Smooth muscle cell (in vitro differentiated cells): ENCODE results near the gene BHLHA15. TPM values are rescaled to one million over a fixed set of nuclear protein-coding genes. Genes with fewer than 3 reads are reported as not detected.

Source experiments
- DNase-seq: peaks from one replicate; lab custom pipeline; 2025; ENCODE audit not compliant: unreplicated experiment; lab: John Stamatoyannopoulos, UW
- H2AFZ ChIP-seq: fragments of 200-600 bp; sonication (generic); 2 replicates; pipeline ENCODE4 v1.6.0; 2016; ENCODE audit warnings: antibody characterized with exemption, low read depth, mild to moderate bottlenecking
- H3F3A ChIP-seq: fragments of 200-600 bp; sonication (generic); 2 replicates; pipeline ENCODE4 v1.6.0; 2017; ENCODE audit warnings: antibody characterized with exemption, low read depth
- H3K27ac ChIP-seq: fragments of 200-600 bp; sonication (generic); 2 replicates; pipeline ENCODE4 v1.5.1; 2016; ENCODE audit warnings: low read depth, mild to moderate bottlenecking
- H3K27me3 ChIP-seq: fragments of 200-600 bp; sonication (generic); 2 replicates; pipeline ENCODE4 v1.6.1; 2016; ENCODE audit warnings: low read depth, mild to moderate bottlenecking
- H3K36me3 ChIP-seq: fragments of 200-600 bp; sonication (generic); 2 replicates; pipeline ENCODE4 v1.5.1; 2016; ENCODE audit warnings: low read depth
- H3K4me1 ChIP-seq: fragments of 200-600 bp; sonication (generic); 2 replicates; pipeline ENCODE4 v1.5.1; 2016; ENCODE audit warnings: low read depth
- H3K4me2 ChIP-seq: fragments of 200-600 bp; sonication (generic); 2 replicates; pipeline ENCODE4 v1.6.0; 2016; ENCODE audit warnings: mild to moderate bottlenecking
- H3K4me3 ChIP-seq: fragments of 200-600 bp; sonication (generic); 2 replicates; pipeline ENCODE4 v1.5.1; 2016; ENCODE audit warnings: mild to moderate bottlenecking
- H3K79me2 ChIP-seq: fragments of 200-600 bp; sonication (generic); 2 replicates; pipeline ENCODE4 v1.6.0; 2016; ENCODE audit warnings: low read depth, mild to moderate bottlenecking
- H3K9ac ChIP-seq: fragments of 200-600 bp; sonication (generic); 2 replicates; pipeline ENCODE4 v1.6.0; 2016; ENCODE audit warnings: low read depth
- H3K9me3 ChIP-seq: fragments of 200-600 bp; sonication (generic); replicated peaks from 2 replicates; pipeline ENCODE4 v1.5.1; 2016; ENCODE audit warnings: low read depth
- H4K20me1 ChIP-seq: fragments of 200-600 bp; sonication (generic); 2 replicates; pipeline ENCODE4 v1.6.0; 2016; ENCODE audit warnings: low read depth
- CTCF ChIP-seq: fragments of 200-600 bp; sonication (generic); IDR thresholded peaks from 2 replicates; pipeline ENCODE4 v1.5.1; 2017; ENCODE audit warnings: borderline replicate concordance, mild to moderate bottlenecking, antibody characterized with exemption; ENCODE audit not compliant: insufficient read depth, poor library complexity, severe bottlenecking
- WGBS: methylation state at CpG from one replicate; pipeline ENCODE4 v1.1.7; 2016; ENCODE audit warnings: low lambda C conversion rate; 5-methylcytosine and 5-hydroxymethylcytosine counted together
- polyA plus RNA-seq: library from polyadenylated mRNA; unstranded; fragments of >200 nt; fragmentation: Nextera tagmentation; extraction: Ambion mirVana; gene quantifications from 2 replicates; pipeline ENCODE4 v1.2.1, GENCODE V29; 2016
- total RNA-seq: library from RNA; depleted of rRNA; stranded (reverse); fragments of >200 nt; gene quantifications from 2 replicates; pipeline ENCODE4 v1.2.3, GENCODE V29; 2014

The BHLHA15 gene
- total and polyA plus RNA-seq, 2 experiments from 2014 or later, result 0.27 to 1.3 TPM

GRCh38 chr7:98223898-98224700, 12.9 kb downstream of the BHLHA15 start:
- Histone ChIP-seq H3F3A (no peaks in the 10 kb centered on the region), H4K20me1 (no peaks in the 10 kb centered on the region), H3K36me3 (no peaks in the 10 kb centered on the region), H3K4me2 (no peak overlapping the region), H3K4me3 (no peak overlapping the region), H3K9ac (no peak overlapping the region), H3K4me1 (no peaks in the 10 kb centered on the region), H3K27ac (no peak overlapping the region), H2AFZ (no peak overlapping the region), H3K9me3 (no peaks in the 10 kb centered on the region), H3K27me3 (no peaks in the 10 kb centered on the region), H3K79me2 (no peaks in the 10 kb centered on the region)
- WGBS, result 94% methylated on average over 20 of the region's 21 CpGs
- no peak for TF ChIP-seq CTCF
- no peak for DNase-seq

- Histone ChIP-seq H4K20me1 (no peaks in the 10 kb centered on the region), H3K36me3 (no peaks in the 10 kb centered on the region), H3K4me2 (no peak overlapping the region), H3K9ac (no peak overlapping the region), H3F3A (no peaks in the 10 kb centered on the region), H3K27ac (no peak overlapping the region), H2AFZ (no peak overlapping the region), H3K9me3 (no peaks in the 10 kb centered on the region), H3K4me1 (no peaks in the 10 kb centered on the region), H3K79me2 (no peaks in the 10 kb centered on the region), H3K4me3 (no peak overlapping the region), H3K27me3 (no peaks in the 10 kb centered on the region)
- TF ChIP-seq CTCF, result no peak
- 96% methylated on average over 20 of the region's 21 CpGs for WGBS
- DNase-seq, result no peak
Measured at GRCh38 chr7:98224701-98225181, 13.5 kb downstream of the BHLHA15 start.

- WGBS, result 84% methylated on average over 16 of the region's 16 CpGs
- no peak overlapping the region for H2AFZ ChIP-seq
- no peak overlapping the region for H3K4me3 ChIP-seq
- DNase-seq, result no peak
- no peak for TF ChIP-seq CTCF
- H3K79me2 ChIP-seq, result no peaks in the 10 kb centered on the region
- H3K4me2 ChIP-seq, result no peak overlapping the region
- no peaks in the 10 kb centered on the region for H3K4me1 ChIP-seq
- no peaks in the 10 kb centered on the region for H3K36me3 ChIP-seq
- no peak overlapping the region for H3K9ac ChIP-seq
- H3K9me3 ChIP-seq, result no peaks in the 10 kb centered on the region
- H3K27ac ChIP-seq, result no peak overlapping the region
- H3K27me3 ChIP-seq, result no peaks in the 10 kb centered on the region
- H4K20me1 ChIP-seq, result no peaks in the 10 kb centered on the region
- no peaks in the 10 kb centered on the region for H3F3A ChIP-seq
Measured at GRCh38 chr7:98225913-98226614, 14.8 kb downstream of the BHLHA15 start.
